ENCODE measurements around the gene SOAT2.

Gene SOAT2

DNA sequence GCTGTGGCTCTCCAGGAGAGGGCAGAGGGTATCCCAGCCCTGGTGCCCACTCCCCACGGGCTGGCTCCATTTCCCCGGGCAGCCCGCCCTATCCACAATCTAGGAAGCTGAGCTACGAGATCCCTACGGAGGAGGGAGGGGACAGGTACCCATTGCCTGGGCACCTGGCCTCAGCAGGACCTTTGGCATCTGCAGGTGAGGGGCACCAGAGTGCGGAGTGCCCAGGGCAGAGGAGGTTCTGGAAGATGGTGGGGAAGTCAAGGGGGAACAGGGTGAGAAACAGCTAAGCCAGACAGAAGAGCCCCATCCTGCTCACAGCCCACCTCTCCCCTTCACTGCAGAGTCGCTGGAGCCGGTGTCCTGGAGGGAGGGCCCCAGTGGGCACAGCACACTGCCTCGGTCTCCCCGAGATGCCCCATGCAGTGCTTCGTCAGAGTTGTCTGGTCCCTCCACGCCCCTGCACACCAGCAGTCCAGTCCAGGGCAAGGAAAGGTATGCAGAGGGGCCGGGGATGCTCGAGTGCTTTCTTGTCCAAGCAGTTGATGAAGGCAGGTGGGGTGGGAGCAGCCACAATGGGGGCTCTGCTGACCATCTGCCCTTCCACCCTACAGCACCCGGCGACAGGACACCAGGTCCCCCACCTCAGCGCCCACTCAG, 43.1 kb upstream of the SOAT2 start:
- TF ChIP-seq POLR2A (IDR thresholded peaks at IDR 0.05; ENCODE audit: low read depth, low read length) (no peak), TAF1 (IDR thresholded peaks at IDR 0.05; ENCODE audit: borderline replicate concordance, low read depth, low read length) (no peak), POLR2AphosphoS5 (IDR thresholded peaks at IDR 0.05; ENCODE audit: low read depth, low read length) (no peak)
- DNase-seq (ENCODE audit: insufficient read length) = no peak
- FAIRE-seq = no peak

DNA sequence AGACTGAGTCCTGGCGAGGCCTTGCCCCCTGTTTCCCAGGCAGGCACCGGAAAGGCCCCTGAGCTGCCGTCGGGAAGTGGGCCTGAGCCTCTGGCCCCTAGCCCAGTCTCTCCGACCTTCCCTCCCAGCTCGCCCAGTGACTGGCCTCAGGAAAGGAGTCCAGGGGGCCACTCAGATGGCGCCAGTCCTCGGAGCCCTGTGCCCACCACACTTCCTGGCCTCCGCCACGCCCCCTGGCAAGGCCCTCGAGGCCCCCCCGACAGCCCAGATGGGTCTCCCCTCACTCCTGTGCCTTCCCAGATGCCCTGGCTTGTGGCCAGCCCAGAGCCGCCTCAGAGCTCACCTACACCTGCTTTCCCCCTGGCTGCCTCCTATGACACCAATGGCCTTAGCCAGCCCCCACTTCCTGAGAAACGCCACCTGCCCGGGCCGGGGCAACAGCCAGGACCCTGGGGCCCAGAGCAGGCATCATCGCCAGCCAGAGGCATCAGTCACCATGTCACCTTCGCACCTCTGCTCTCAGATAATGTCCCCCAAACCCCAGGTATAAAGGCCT, 42.5 kb upstream of the SOAT2 start:
- DNase-seq (ENCODE audit: insufficient read length) (no peak), FAIRE-seq (no peak)
- TF ChIP-seq POLR2AphosphoS5 (IDR thresholded peaks at IDR 0.05; ENCODE audit: low read depth, low read length) (no peak), POLR2A (IDR thresholded peaks at IDR 0.05; ENCODE audit: low read depth, low read length) (no peak), TAF1 (IDR thresholded peaks at IDR 0.05; ENCODE audit: borderline replicate concordance, low read depth, low read length) (no peak)

GRCh38 chr12:53061404-53062010, 41.8 kb upstream of the SOAT2 start:
- TF ChIP-seq POLR2A (IDR thresholded peaks at IDR 0.05; ENCODE audit: low read depth, low read length) = no peak
- TF ChIP-seq TAF1 (IDR thresholded peaks at IDR 0.05; ENCODE audit: borderline replicate concordance, low read depth, low read length) = no peak
- no peak for FAIRE-seq
- DNase-seq (ENCODE audit: insufficient read length) = no peak

DNA sequence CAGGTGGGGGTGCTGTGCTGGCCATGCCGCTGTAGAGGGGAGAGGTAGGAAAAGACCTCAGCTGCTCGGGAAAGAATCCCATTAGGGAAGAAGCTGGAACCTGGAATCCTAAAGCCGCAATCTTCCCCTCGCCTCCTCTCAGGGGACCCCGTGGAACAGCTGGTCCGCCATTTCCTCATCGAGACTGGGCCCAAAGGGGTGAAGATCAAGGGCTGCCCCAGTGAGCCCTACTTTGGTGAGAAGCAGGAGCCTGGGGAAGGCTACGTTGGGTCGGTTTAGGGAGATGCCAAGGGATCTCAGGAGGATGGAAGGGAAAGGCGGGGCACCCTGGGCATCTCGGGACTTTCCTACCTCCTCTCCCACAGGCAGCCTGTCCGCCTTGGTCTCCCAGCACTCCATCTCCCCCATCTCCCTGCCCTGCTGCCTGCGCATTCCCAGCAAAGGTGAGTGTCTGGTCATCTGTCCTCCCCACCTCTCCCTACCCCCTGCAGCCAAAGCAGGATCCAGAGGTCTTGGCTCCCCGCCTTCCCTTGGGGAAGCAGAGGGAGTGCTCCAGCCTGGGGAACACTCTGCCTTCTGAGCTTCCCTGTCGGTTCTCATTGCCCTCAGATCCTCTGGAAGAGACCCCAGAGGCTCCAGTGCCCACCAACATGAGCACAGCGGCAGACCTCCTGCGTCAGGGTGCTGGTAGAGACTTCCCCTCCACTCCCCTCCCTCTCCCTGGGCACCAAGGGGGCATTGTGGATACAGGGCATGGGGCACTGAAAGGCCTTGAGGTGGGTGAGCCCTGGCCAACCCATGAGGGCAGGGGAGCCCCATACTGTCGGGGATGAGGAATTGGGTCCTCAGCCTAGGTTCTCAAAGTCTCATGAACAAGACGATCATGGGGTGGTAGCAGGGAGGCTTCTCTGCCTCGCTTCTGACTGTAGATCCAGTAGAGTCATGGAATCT, 41.0 kb upstream of the SOAT2 start:
- TF ChIP-seq POLR2AphosphoS5 (IDR thresholded peaks at IDR 0.05; ENCODE audit: low read depth, low read length) (peak; percentile 28; the same call in 1 of the 2 replicates), TAF1 (IDR thresholded peaks at IDR 0.05; ENCODE audit: borderline replicate concordance, low read depth, low read length) (no peak)
- FAIRE-seq (no peak), DNase-seq (ENCODE audit: insufficient read length) (no peak)

DNA sequence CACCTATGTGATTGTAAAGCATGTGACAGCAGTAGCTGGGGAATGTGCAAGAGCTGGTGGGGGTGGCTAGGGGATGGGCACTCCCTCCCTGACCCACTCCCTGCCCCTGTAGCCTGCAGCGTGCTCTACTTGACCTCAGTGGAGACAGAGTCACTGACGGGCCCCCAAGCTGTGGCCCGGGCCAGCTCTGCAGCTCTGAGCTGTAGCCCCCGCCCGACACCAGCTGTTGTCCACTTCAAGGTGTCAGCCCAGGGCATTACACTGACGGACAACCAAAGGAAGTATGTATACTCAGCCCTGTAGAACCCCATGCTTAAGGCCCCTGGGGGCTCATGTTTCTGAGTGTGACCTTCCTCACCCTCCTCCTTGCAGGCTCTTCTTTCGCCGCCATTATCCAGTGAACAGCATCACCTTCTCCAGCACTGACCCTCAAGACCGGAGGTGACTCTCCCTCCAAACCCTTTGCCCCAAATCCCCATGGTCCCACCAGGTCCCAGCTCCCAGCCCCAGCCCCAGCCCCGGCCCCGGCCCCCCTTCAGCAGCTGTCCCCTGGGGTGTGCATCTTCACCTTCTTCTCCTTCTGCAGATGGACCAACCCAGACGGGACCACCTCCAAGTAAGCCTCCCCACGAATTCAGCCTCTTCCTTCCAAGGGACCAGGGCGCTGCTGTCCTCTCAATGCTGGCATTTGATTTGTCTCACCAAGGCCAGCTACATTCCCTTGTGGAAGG, 40.1 kb upstream of the SOAT2 start:
- FAIRE-seq (no peak), DNase-seq (ENCODE audit: insufficient read length) (no peak)
- no peak for TF ChIP-seq POLR2AphosphoS5 (IDR thresholded peaks at IDR 0.05; ENCODE audit: low read depth, low read length)
- no peak for TF ChIP-seq POLR2A (IDR thresholded peaks at IDR 0.05; ENCODE audit: low read depth, low read length)
- no peak for TF ChIP-seq TAF1 (IDR thresholded peaks at IDR 0.05; ENCODE audit: borderline replicate concordance, low read depth, low read length)

- FAIRE-seq (no peak), DNase-seq (ENCODE audit: insufficient read length) (no peak)
- no peak for TF ChIP-seq POLR2AphosphoS5 (IDR thresholded peaks at IDR 0.05; ENCODE audit: low read depth, low read length)
Measured at GRCh38 chr12:53063708-53064612, 39.3 kb upstream of the SOAT2 start.

- DNase-seq (ENCODE audit: insufficient read length) (no peak), FAIRE-seq (no peak)
- TF ChIP-seq TAF1 (IDR thresholded peaks at IDR 0.05; ENCODE audit: borderline replicate concordance, low read depth, low read length) (no peak), POLR2AphosphoS5 (IDR thresholded peaks at IDR 0.05; ENCODE audit: low read depth, low read length) (no peak), POLR2A (IDR thresholded peaks at IDR 0.05; ENCODE audit: low read depth, low read length) (no peak)
Measured at GRCh38 chr12:53064613-53065436, 38.5 kb upstream of the SOAT2 start.

- DNase-seq (ENCODE audit: insufficient read length) (no peak), FAIRE-seq (no peak)
- TF ChIP-seq TAF1 (IDR thresholded peaks at IDR 0.05; ENCODE audit: borderline replicate concordance, low read depth, low read length) (no peak), POLR2A (IDR thresholded peaks at IDR 0.05; ENCODE audit: low read depth, low read length) (no peak), POLR2AphosphoS5 (IDR thresholded peaks at IDR 0.05; ENCODE audit: low read depth, low read length) (no peak)
Measured at GRCh38 chr12:53065470-53065869, 37.8 kb upstream of the SOAT2 start.

DNA sequence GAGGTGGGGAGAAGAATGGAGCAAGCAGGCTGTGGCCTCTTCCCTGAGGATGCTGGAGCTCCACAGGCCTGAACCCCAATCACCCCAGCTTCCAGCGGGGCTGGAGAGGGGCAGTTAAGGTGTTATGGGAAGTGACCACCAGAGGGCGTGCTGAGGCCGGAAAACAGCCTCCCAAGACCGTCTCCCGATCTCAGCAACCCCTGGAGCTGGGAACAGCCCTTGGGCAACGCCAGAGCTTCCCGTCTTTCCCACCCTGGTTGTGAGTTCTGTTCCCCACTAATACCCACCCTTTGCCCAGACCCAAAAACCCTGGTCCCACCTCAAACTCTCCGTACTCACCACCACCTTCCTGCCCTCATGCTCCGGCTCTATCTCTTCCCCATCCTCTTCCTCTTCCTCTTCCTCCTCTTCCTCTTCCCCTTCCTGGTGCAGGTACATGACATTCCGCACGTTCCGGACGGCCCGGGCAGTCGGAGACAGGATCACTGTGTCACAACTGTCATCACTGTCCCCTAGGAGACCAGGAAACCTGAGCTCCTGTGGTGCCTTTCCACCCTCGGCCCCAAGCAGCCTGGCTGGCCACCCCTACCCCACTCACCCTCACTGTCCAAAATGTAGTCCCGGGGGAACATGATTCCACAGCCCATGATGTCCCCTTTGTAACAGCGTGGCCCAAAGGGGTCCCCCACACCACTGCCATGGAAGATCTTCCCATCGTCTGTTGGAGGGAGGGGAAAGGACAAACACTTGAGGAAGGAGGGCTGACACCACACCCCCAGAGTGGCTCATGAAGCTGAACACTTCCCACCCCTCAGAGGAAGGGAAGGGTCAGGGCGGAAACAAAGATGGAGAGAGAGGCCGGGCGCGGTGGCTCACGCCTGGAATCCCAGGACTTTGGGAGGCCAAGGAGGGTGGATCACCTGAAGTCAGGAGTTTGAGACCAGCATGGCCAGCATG, 37.0 kb upstream of the SOAT2 start:
- DNase-seq (ENCODE audit: insufficient read length) (peak; percentile 89), FAIRE-seq (peak; percentile 78)

More for the DNA sequence above, 37.0 kb upstream of the SOAT2 start:
- TF ChIP-seq POLR2AphosphoS5 (IDR thresholded peaks at IDR 0.05; ENCODE audit: low read depth, low read length) = no peak
- TF ChIP-seq TAF1 (IDR thresholded peaks at IDR 0.05; ENCODE audit: borderline replicate concordance, low read depth, low read length) = no peak
- no peak for TF ChIP-seq POLR2A (IDR thresholded peaks at IDR 0.05; ENCODE audit: low read depth, low read length)

Measured in GM12892 (cell line).